ENCODE data around the gene NEDD8. TPM values are rescaled to one million over a fixed set of nuclear protein-coding genes. Genes with fewer than 3 reads are reported as not detected.

NEDD8 gene
- total RNA-seq, 2 experiments from 2014 or later: 42.0 to 43.5 TPM

DNA sequence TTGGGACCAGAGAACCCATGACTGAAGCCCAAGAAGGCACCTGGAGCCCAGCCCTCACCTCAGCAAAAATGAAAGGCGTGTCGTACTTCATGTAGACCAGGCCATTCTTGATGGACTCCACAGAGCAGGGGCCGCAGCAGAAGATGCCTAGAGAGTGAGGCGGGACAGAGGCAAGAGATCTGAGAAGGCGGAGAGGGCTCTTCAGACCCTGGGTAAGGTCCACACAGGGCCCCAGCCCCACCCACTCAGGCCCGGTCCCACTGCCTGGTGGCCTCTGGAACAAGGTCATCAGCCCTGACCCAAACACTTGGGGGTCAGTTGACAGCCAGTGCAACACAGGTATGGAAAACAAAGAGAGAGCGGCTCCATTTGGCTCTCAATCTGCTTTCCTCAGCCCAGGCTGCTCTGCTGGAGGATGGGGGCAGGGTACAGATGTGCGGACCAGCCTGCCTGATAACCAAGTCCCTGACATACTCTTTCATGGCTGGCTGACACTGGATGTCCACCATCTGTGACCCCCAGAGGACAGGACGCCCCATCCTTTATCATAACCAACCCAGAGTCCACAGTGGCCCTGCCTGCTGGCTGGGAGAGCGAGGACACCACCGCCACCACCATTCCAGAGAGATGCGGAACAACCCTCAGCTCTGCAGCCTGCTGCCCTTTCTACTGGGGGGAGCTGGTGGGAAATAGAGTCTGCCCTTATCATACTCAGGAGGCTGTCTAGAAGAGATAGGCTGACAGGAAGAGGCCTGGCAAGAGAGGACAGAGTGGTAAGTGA, 24.0 kb upstream of the NEDD8 start:
- DNase-seq: no peak
- TF ChIP-seq, protein P1, sequence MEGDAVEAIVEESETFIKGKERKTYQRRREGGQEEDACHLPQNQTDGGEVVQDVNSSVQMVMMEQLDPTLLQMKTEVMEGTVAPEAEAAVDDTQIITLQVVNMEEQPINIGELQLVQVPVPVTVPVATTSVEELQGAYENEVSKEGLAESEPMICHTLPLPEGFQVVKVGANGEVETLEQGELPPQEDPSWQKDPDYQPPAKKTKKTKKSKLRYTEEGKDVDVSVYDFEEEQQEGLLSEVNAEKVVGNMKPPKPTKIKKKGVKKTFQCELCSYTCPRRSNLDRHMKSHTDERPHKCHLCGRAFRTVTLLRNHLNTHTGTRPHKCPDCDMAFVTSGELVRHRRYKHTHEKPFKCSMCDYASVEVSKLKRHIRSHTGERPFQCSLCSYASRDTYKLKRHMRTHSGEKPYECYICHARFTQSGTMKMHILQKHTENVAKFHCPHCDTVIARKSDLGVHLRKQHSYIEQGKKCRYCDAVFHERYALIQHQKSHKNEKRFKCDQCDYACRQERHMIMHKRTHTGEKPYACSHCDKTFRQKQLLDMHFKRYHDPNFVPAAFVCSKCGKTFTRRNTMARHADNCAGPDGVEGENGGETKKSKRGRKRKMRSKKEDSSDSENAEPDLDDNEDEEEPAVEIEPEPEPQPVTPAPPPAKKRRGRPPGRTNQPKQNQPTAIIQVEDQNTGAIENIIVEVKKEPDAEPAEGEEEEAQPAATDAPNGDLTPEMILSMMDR (IDR thresholded peaks at IDR 0.05): no peak
- ChIA-PET POLR2A (interaction anchor here (0.9 kb wide), 1 partner anchor 14 kb away, joined by 5 read pairs; the partner anchor contains the start of gene TINF2), CTCF (no interaction called here)
- intact Hi-C loops (cut with DNase I, micrococcal nuclease): no loop called here
- no peak overlapping the region for H3K27ac Mint-ChIP-seq
- Histone ChIP-seq H3K36me3 (ENCODE audit: insufficient read depth, low read length) (peaks cover 32% of the 10 kb centered on the region), H3K4me1 (ENCODE audit: insufficient read depth, low read length) (no peaks in the 10 kb centered on the region), H3K4me3 (ENCODE audit: low read length) (no peak overlapping the region), H3K27me3 (ENCODE audit: control insufficient read depth in 1 of 2, insufficient read depth in 2 of 2, low read length in 2 of 2) (no peaks in the 10 kb centered on the region), H3K27ac (ENCODE audit: low read depth in 1 of 2, low read length in 2 of 2) (no peak overlapping the region), H3K9me3 (ENCODE audit: control insufficient read depth in 1 of 2, insufficient read depth in 1 of 2, low read length in 2 of 2) (no peaks in the 10 kb centered on the region)
- H3K9me3 Mint-ChIP-seq: no peaks in the 10 kb centered on the region
- H3K4me3 Mint-ChIP-seq: no peak overlapping the region
- H3K36me3 Mint-ChIP-seq (ENCODE audit: low read depth): peaks cover 44% of the 10 kb centered on the region
- no peak for ATAC-seq (ENCODE audit: poor library complexity)
- H3K4me1 Mint-ChIP-seq (ENCODE audit: low read depth): no peaks in the 10 kb centered on the region
- no peaks in the 10 kb centered on the region for H3K27me3 Mint-ChIP-seq

DNA sequence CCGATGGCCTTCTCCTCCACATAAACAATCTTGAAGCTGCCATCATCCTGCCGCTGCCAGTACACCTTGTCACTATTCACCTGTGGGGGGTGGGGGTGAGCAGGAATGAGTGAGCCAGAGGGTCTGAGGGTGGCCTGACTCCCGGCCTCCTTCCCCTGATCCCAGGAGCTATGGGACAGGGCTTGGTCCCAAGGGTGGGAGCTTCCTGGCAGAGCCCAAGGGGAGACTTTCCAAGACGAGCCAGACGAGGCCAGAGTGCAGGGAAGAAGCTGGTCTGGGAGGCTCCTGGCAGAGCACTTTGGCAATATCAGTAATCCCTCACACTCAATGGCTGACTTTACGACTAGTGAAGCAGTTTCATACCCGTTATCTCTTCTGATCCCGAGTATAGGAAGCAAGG, 23.3 kb upstream of the NEDD8 start:
- no peak for ATAC-seq (ENCODE audit: poor library complexity)

DNA sequence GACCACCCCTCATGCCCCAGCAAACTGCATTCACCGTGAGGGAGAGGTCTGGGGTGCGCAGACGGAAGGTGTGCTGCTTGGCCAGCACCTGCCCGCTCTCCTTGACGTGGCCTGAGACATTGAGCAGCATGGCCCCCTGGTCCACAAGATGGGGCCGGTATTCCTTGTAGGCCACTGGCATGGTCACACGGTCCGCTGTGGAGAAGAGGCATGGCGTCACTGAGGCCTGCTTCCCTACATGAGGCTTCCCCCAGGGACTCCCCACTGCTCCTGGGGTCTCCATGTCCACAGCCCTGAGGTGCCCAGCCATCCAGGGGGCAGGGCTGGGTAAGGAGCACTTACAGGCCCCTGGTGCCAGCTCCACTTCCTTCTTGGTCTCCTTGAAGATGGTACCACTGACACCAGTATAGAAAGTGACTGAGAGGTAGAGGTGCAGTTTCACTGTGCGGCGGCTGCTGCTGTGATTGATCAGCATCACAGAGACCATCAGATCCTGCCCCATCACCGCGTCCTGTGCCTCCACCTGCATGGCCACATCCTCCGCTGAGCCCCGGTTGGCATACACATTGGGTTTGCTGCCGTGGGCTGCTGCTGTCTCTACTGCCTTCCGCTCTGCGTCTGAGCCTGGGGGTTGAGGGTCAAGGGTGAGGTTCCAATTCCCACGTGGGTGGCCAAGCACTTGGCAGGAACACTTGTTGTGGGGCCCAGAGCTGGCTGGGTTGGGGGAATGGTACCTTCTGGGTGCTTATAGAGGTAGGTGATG, 22.6 kb upstream of the NEDD8 start:
- no peak overlapping the region for H3K27ac ChIP-seq (ENCODE audit: low read depth in 1 of 2, low read length in 2 of 2)
- no peaks in the 10 kb centered on the region for H3K4me1 ChIP-seq (ENCODE audit: insufficient read depth, low read length)
- H3K27ac Mint-ChIP-seq: no peak overlapping the region
- ChIA-PET CTCF (no interaction called here), POLR2A (interaction anchor here (0.9 kb wide), 1 partner anchor 12 kb away, joined by 5 read pairs; the partner anchor contains the start of gene TINF2)
- H3K4me1 Mint-ChIP-seq (ENCODE audit: low read depth): peaks cover 8% of the 10 kb centered on the region
- peaks cover 29% of the 10 kb centered on the region for H3K36me3 ChIP-seq (ENCODE audit: insufficient read depth, low read length)
- H3K4me3 ChIP-seq (ENCODE audit: low read length): no peak overlapping the region
- H3K27me3 ChIP-seq (ENCODE audit: control insufficient read depth in 1 of 2, insufficient read depth in 2 of 2, low read length in 2 of 2): no peaks in the 10 kb centered on the region
- no peaks in the 10 kb centered on the region for H3K27me3 Mint-ChIP-seq
- H3K9me3 Mint-ChIP-seq: no peaks in the 10 kb centered on the region
- ATAC-seq (ENCODE audit: poor library complexity): no peak
- H3K36me3 Mint-ChIP-seq (ENCODE audit: low read depth): peaks cover 45% of the 10 kb centered on the region
- TF ChIP-seq, protein P1 (IDR thresholded peaks at IDR 0.05): no peak
- H3K4me3 Mint-ChIP-seq: no peak overlapping the region
- H3K9me3 ChIP-seq (ENCODE audit: control insufficient read depth in 1 of 2, insufficient read depth in 1 of 2, low read length in 2 of 2): no peaks in the 10 kb centered on the region
- intact Hi-C loops (cut with DNase I, micrococcal nuclease): no loop called here
- no peak for DNase-seq

More for the DNA sequence above, 23.3 kb upstream of the NEDD8 start:
- Mint-ChIP-seq H3K4me1 (ENCODE audit: low read depth) (peaks cover 1% of the 10 kb centered on the region), H3K27ac (no peak overlapping the region), H3K4me3 (no peak overlapping the region), H3K27me3 (no peaks in the 10 kb centered on the region), H3K9me3 (no peaks in the 10 kb centered on the region), H3K36me3 (ENCODE audit: low read depth) (peaks cover 41% of the 10 kb centered on the region)
- TF ChIP-seq, protein P1 (IDR thresholded peaks at IDR 0.05): no peak
- ChIA-PET POLR2A (interaction anchor here (0.9 kb wide), 1 partner anchor 13 kb away, joined by 5 read pairs; the partner anchor contains the start of gene TINF2), CTCF (no interaction called here)
- Histone ChIP-seq H3K27me3 (ENCODE audit: control insufficient read depth in 1 of 2, insufficient read depth in 2 of 2, low read length in 2 of 2) (no peaks in the 10 kb centered on the region), H3K4me1 (ENCODE audit: insufficient read depth, low read length) (no peaks in the 10 kb centered on the region), H3K36me3 (ENCODE audit: insufficient read depth, low read length) (peaks cover 29% of the 10 kb centered on the region), H3K9me3 (ENCODE audit: control insufficient read depth in 1 of 2, insufficient read depth in 1 of 2, low read length in 2 of 2) (no peaks in the 10 kb centered on the region), H3K27ac (ENCODE audit: low read depth in 1 of 2, low read length in 2 of 2) (no peak overlapping the region), H3K4me3 (ENCODE audit: low read length) (no peak overlapping the region)
- intact Hi-C loops (cut with DNase I, micrococcal nuclease): no loop called here
- no peak for DNase-seq

Measured in CD4-positive, alpha-beta T cell (primary cell).